Measurements from ENCODE around the gene JPH3.

DNA sequence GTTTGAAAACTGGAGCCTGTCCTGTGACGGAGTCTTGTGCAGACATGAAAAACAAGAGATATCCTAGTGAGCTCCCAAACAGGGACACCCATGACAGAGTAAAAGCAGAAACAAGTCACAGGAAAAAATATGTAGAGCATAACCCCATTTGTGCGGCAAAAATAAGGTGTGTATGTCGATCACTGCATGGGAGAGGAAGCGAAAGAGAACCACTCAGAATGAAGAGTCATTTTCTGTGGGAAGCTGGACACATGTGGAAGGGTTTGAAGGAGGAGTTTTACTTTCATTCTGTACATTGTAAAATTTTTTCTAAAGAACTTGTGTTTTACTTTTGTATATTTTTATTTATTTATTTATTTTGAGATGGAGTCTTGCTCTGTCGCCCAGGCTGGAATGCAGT, 72.1 kb downstream of the JPH3 start:
- no peak for TF ChIP-seq POLR2AphosphoS5 (IDR thresholded peaks at IDR 0.05)
- TF ChIP-seq, protein P1, sequence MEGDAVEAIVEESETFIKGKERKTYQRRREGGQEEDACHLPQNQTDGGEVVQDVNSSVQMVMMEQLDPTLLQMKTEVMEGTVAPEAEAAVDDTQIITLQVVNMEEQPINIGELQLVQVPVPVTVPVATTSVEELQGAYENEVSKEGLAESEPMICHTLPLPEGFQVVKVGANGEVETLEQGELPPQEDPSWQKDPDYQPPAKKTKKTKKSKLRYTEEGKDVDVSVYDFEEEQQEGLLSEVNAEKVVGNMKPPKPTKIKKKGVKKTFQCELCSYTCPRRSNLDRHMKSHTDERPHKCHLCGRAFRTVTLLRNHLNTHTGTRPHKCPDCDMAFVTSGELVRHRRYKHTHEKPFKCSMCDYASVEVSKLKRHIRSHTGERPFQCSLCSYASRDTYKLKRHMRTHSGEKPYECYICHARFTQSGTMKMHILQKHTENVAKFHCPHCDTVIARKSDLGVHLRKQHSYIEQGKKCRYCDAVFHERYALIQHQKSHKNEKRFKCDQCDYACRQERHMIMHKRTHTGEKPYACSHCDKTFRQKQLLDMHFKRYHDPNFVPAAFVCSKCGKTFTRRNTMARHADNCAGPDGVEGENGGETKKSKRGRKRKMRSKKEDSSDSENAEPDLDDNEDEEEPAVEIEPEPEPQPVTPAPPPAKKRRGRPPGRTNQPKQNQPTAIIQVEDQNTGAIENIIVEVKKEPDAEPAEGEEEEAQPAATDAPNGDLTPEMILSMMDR (IDR thresholded peaks at IDR 0.05), result no peak
- TF ChIP-seq EP300 (IDR thresholded peaks at IDR 0.05), result no peak

All from sigmoid colon (tissue), 4 donors.